ENCODE data around the gene MCM6. TPM values are rescaled to one million over a fixed set of nuclear protein-coding genes. Genes with fewer than 3 reads are reported as not detected.

MCM6 gene
- polyA plus RNA-seq, 1 of the 3 experiments (the other 2 are of a cell fraction), result 18.4 TPM

DNA sequence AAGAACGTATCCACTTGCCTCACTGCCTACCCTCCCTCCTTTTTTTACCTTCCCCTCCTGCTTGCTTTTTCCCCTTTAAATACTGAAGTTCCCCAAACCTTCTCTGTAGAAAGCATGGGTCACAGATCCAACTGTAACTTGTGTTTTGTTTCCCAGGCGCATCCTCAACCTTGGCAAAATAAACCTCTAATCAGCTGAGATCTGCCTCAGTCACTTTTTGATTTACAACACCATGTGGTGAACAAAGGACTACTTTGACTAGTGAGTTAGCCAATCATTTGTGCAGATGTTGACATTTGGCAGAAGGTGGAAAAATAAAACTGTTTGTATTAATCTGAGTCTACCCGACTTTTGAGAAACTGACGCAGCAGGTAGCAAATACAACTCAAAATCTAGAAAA, 23.3 kb upstream of the MCM6 start (continued):
- no peak for TF ChIP-seq CHD2 (IDR thresholded peaks at IDR 0.05; ENCODE audit: low read length, partially characterized antibody)
- no peak for TF ChIP-seq FOSL2 (IDR thresholded peaks at IDR 0.05; ENCODE audit: borderline replicate concordance, low read depth)
- TF ChIP-seq, protein P1, sequence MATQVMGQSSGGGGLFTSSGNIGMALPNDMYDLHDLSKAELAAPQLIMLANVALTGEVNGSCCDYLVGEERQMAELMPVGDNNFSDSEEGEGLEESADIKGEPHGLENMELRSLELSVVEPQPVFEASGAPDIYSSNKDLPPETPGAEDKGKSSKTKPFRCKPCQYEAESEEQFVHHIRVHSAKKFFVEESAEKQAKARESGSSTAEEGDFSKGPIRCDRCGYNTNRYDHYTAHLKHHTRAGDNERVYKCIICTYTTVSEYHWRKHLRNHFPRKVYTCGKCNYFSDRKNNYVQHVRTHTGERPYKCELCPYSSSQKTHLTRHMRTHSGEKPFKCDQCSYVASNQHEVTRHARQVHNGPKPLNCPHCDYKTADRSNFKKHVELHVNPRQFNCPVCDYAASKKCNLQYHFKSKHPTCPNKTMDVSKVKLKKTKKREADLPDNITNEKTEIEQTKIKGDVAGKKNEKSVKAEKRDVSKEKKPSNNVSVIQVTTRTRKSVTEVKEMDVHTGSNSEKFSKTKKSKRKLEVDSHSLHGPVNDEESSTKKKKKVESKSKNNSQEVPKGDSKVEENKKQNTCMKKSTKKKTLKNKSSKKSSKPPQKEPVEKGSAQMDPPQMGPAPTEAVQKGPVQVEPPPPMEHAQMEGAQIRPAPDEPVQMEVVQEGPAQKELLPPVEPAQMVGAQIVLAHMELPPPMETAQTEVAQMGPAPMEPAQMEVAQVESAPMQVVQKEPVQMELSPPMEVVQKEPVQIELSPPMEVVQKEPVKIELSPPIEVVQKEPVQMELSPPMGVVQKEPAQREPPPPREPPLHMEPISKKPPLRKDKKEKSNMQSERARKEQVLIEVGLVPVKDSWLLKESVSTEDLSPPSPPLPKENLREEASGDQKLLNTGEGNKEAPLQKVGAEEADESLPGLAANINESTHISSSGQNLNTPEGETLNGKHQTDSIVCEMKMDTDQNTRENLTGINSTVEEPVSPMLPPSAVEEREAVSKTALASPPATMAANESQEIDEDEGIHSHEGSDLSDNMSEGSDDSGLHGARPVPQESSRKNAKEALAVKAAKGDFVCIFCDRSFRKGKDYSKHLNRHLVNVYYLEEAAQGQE (IDR thresholded peaks at IDR 0.05; ENCODE audit: low read depth, low read length), result no peak
- no peak for TF ChIP-seq TCF12 (IDR thresholded peaks at IDR 0.05)
- TF ChIP-seq MEF2A (IDR thresholded peaks at IDR 0.05; ENCODE audit: borderline replicate concordance, low read depth), result no peak
- TF ChIP-seq, protein P2, sequence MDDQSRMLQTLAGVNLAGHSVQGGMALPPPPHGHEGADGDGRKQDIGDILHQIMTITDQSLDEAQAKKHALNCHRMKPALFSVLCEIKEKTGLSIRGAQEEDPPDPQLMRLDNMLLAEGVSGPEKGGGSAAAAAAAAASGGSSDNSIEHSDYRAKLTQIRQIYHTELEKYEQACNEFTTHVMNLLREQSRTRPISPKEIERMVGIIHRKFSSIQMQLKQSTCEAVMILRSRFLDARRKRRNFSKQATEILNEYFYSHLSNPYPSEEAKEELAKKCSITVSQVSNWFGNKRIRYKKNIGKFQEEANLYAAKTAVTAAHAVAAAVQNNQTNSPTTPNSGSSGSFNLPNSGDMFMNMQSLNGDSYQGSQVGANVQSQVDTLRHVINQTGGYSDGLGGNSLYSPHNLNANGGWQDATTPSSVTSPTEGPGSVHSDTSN (IDR thresholded peaks at IDR 0.05), result no peak
- TF ChIP-seq SIN3A (IDR thresholded peaks at IDR 0.05; ENCODE audit: borderline replicate concordance, low read depth, low read length), result no peak

DNA sequence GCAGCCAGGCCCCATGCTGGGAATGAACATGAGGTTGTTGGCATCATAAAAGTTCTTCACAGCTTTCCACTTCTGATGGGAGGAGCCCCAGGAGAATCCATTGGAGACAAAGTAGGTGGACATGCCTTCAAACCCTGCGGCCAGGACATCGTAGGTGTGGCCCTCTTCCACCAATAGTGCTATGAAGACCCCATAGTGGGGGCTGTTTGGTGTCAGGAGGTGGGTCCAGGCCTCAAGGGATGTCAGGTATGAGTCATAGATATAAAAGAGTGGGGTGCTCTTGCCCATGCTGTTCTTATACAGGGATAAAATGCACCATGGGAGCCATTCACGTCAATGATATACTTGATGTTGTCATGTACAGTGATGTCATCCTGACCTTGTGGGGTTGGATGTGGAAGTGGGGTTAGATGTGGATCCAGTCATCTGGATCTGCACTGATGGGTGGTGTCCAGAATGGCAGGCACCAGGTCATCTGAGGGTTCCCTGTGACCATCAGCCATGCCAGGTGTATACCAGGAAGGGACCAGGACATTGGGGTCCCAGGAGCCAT, 22.1 kb upstream of the MCM6 start:
- H3K79me2 ChIP-seq (ENCODE audit: insufficient read depth), result no peaks in the 10 kb centered on the region
- H4K20me1 ChIP-seq (ENCODE audit: insufficient read depth), result no peaks in the 10 kb centered on the region
- H2AFZ ChIP-seq (ENCODE audit: low read depth), result no peak overlapping the region
- CTCF ChIA-PET, result no interaction called here
- DNase-seq, result no peak
- no peaks in the 10 kb centered on the region for H3F3A ChIP-seq (replicated peaks; ENCODE audit: insufficient read depth)
- H3K36me3 ChIP-seq (replicated peaks in 1 of 2; ENCODE audit: control insufficient read depth in 1 of 2, insufficient read depth in 2 of 2, low read length in 1 of 2), result no peaks in the 10 kb centered on the region
- POLR2A ChIA-PET, result no interaction called here
- no peaks in the 10 kb centered on the region for H3K27me3 ChIP-seq (ENCODE audit: insufficient read depth)
- no peak overlapping the region for H3K4me3 ChIP-seq (ENCODE audit: low read depth in 2 of 2, low read length in 1 of 2)
- no peaks in the 10 kb centered on the region for H3K9me2 ChIP-seq
- no peaks in the 10 kb centered on the region for H3K4me1 ChIP-seq (ENCODE audit: control insufficient read depth in 1 of 2, insufficient read depth in 2 of 2, low read depth in 1 of 2, low read length in 1 of 2)
- H3K27ac ChIP-seq (ENCODE audit: low read depth in 2 of 2, low read length in 1 of 2), result no peak overlapping the region
- H3K4me2 ChIP-seq, result no peak overlapping the region
- 100% methylated on average over 3 of the region's 3 CpGs for WGBS (ENCODE audit: low lambda C conversion rate)
- no peaks in the 10 kb centered on the region for H3K9me3 ChIP-seq
- no peak overlapping the region for H3K9ac ChIP-seq
- TF ChIP-seq, protein P1 (IDR thresholded peaks at IDR 0.05; ENCODE audit: low read depth, low read length), result no peak
- TF ChIP-seq RXRA (IDR thresholded peaks at IDR 0.05; ENCODE audit: borderline replicate concordance, low read depth), result no peak
